OCI-LY3 (cell line): ENCODE results near the gene CHAD.

Experiments used
- H2AFZ ChIP-seq: fragments of 200-600, 300-600 bp; shearing (Covaris generic); 2 replicates; pipeline ENCODE4 v1.6.0; 2014; ENCODE audit warnings: antibody characterized with exemption, low read depth, low read length
- H3K27ac ChIP-seq: fragments of 200-600, 300-600 bp; sonication (generic); 2 replicates; pipeline ENCODE4 v1.5.1; 2014; ENCODE audit warnings: mild to moderate bottlenecking, low read length, moderate library complexity, mixed read lengths
- H3K27me3 ChIP-seq: fragments of 200-600, 300-600 bp; sonication (generic); 2 replicates; pipeline ENCODE4 v1.6.1; 2014; ENCODE audit warnings: low read depth, low read length, mixed read lengths
- H3K36me3 ChIP-seq: fragments of 200-600, 300-600 bp; sonication (generic); replicated peaks from 2 replicates; pipeline ENCODE3; 2014; ENCODE audit warnings: low read depth, low read length, mixed read lengths
- H3K4me1 ChIP-seq: fragments of 300-600, 200-600 bp; sonication (generic); 2 replicates; pipeline ENCODE4 v1.6.1; 2014; ENCODE audit warnings: low read length, mixed read lengths
- H3K4me2 ChIP-seq: fragments of 200-600, 300-600 bp; sonication (generic); 2 replicates; pipeline ENCODE4 v1.6.1; 2014; ENCODE audit warnings: low read length, mixed read lengths
- H3K4me3 ChIP-seq: fragments of 300-600, 200-600 bp; sonication (generic); 2 replicates; pipeline ENCODE4 v1.5.1; 2014; ENCODE audit warnings: antibody characterized with exemption, mild to moderate bottlenecking, low read length, moderate library complexity
- H3K79me2 ChIP-seq: fragments of 300-600, 200-600 bp; shearing (Covaris generic); 2 replicates; pipeline ENCODE4 v1.6.1; 2014; ENCODE audit warnings: mild to moderate bottlenecking, low read length, mixed read lengths
- H3K9ac ChIP-seq: fragments of 300-600, 200-600 bp; shearing (Covaris generic); 2 replicates; pipeline ENCODE4 v1.6.0; 2014; ENCODE audit warnings: mild to moderate bottlenecking, low read length, moderate library complexity
- H3K9me3 ChIP-seq: fragments of 200-600, 300-600 bp; shearing (Covaris generic); 2 replicates; pipeline ENCODE4 v1.6.1; 2014; ENCODE audit warnings: low read length, mixed read lengths; ENCODE audit not compliant: insufficient read depth
- H4K20me1 ChIP-seq: fragments of 200-600, 300-600 bp; sonication (generic); 2 replicates; pipeline ENCODE4 v1.6.1; 2016; ENCODE audit warnings: low read length, mixed read lengths; ENCODE audit not compliant: insufficient read depth
- EZH2phosphoT487 ChIP-seq: fragments of 200-600 bp; shearing (Covaris generic); IDR thresholded peaks from 2 replicates; pipeline ENCODE4 v1.6.1; 2018; ENCODE audit warnings: antibody characterized with exemption, mixed run types, low read depth
- TF ChIP-seq, protein P1 (sequence below): fragments of 200-600, 300-600 bp; sonication (generic); IDR thresholded peaks from 2 replicates; pipeline ENCODE4 v1.5.1; 2014; ENCODE audit warnings: antibody characterized with exemption, low read length, low read depth

The CHAD gene

DNA sequence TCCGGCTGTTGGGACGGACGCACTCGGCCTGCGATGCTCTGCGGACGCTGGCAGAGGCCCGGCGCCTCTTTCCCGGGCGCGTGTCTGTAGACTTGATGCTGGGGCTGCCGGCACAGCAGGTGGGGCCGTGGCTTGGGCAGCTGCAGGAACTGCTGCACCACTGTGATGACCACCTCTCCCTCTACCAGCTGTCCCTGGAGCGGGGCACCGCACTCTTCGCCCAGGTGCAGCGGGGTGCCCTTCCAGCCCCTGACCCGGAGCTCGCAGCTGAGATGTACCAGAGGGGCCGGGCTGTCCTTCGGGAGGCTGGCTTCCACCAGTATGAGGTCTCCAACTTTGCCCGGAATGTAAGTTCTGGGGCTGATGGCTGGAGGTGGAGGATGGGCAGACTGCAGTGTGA is 13.4 kb upstream of the CHAD start:
- Histone ChIP-seq H4K20me1 (no peaks in the 10 kb centered on the region), H3K27ac (no peak overlapping the region), H3K4me1 (peaks cover 20% of the 10 kb centered on the region; the same call in 1 of the 2 replicates), H3K27me3 (no peaks in the 10 kb centered on the region), H3K36me3 (peaks cover 13% of the 10 kb centered on the region), H3K9me3 (no peaks in the 10 kb centered on the region), H3K4me3 (no peak overlapping the region), H2AFZ (no peak overlapping the region), H3K79me2 (peaks cover 12% of the 10 kb centered on the region), H3K4me2 (no peak overlapping the region), H3K9ac (no peak overlapping the region)
- TF ChIP-seq EZH2phosphoT487 = no peak
- TF ChIP-seq, protein P1, sequence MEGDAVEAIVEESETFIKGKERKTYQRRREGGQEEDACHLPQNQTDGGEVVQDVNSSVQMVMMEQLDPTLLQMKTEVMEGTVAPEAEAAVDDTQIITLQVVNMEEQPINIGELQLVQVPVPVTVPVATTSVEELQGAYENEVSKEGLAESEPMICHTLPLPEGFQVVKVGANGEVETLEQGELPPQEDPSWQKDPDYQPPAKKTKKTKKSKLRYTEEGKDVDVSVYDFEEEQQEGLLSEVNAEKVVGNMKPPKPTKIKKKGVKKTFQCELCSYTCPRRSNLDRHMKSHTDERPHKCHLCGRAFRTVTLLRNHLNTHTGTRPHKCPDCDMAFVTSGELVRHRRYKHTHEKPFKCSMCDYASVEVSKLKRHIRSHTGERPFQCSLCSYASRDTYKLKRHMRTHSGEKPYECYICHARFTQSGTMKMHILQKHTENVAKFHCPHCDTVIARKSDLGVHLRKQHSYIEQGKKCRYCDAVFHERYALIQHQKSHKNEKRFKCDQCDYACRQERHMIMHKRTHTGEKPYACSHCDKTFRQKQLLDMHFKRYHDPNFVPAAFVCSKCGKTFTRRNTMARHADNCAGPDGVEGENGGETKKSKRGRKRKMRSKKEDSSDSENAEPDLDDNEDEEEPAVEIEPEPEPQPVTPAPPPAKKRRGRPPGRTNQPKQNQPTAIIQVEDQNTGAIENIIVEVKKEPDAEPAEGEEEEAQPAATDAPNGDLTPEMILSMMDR = no peak

DNA sequence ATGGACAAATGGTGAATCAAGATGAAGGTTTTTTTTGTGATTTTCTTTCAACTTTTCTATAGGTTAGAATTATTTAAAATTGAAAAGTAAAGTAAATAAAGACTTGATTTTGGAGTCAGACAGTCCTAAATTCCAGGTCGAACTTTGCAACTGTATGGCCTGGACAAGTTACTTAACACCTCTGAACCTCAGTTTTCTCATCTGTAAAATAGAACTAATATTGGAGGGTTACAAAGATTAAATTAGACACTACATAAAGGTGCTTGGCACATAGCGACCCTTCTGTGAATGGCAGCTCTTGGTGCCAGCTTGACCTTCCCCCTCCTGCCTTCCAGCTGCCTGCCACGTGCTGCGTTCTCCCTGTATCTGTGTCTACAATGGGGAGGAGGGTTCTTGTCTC is 13.0 kb upstream of the CHAD start:
- Histone ChIP-seq H3K36me3 (peaks cover 13% of the 10 kb centered on the region), H3K4me1 (peaks cover 20% of the 10 kb centered on the region; the same call in 1 of the 2 replicates), H3K27me3 (no peaks in the 10 kb centered on the region), H2AFZ (no peak overlapping the region), H3K9ac (no peak overlapping the region), H3K27ac (no peak overlapping the region), H3K9me3 (no peaks in the 10 kb centered on the region), H4K20me1 (no peaks in the 10 kb centered on the region), H3K79me2 (peaks cover 12% of the 10 kb centered on the region), H3K4me3 (no peak overlapping the region), H3K4me2 (no peak overlapping the region)
- TF ChIP-seq EZH2phosphoT487 = no peak
- TF ChIP-seq, protein P1 = no peak

GRCh38 chr17:50480854-50481490 is 12.3 kb upstream of the CHAD start:
- Histone ChIP-seq H3K27ac (no peak overlapping the region), H3K79me2 (peaks cover 12% of the 10 kb centered on the region), H2AFZ (no peak overlapping the region), H3K36me3 (peaks cover 13% of the 10 kb centered on the region), H3K4me1 (peaks cover 20% of the 10 kb centered on the region; the same call in 1 of the 2 replicates), H3K4me2 (no peak overlapping the region), H3K4me3 (no peak overlapping the region), H4K20me1 (no peaks in the 10 kb centered on the region), H3K27me3 (no peaks in the 10 kb centered on the region), H3K9me3 (no peaks in the 10 kb centered on the region), H3K9ac (no peak overlapping the region)
- TF ChIP-seq, protein P1 = no peak
- TF ChIP-seq EZH2phosphoT487 = no peak

- no peak overlapping the region for H2AFZ ChIP-seq
- peaks cover 12% of the 10 kb centered on the region for H3K79me2 ChIP-seq
- H3K27me3 ChIP-seq = no peaks in the 10 kb centered on the region
- no peaks in the 10 kb centered on the region for H4K20me1 ChIP-seq
- H3K27ac ChIP-seq = no peak overlapping the region
- peak overlapping the region; percentile 80; the same call in 1 of the 2 replicates for H3K4me3 ChIP-seq
- no peaks in the 10 kb centered on the region for H3K9me3 ChIP-seq
- H3K9ac ChIP-seq = no peak overlapping the region
- no peak for TF ChIP-seq EZH2phosphoT487
- TF ChIP-seq, protein P1 = no peak
- peaks cover 8% of the 10 kb centered on the region for H3K36me3 ChIP-seq
- H3K4me2 ChIP-seq = no peak overlapping the region
- peaks cover 20% of the 10 kb centered on the region; the same call in 1 of the 2 replicates for H3K4me1 ChIP-seq
Measured at GRCh38 chr17:50480142-50480764, 11.6 kb upstream of the CHAD start.
